HepG2 (cell line): Measurements from ENCODE around the gene UBR1. TPM values are rescaled to one million over a fixed set of nuclear protein-coding genes. Genes with fewer than 3 reads are reported as not detected.

Experiments
- ARID4A ChIP-seq: sonication (generic); formaldehyde crosslinking; IDR thresholded peaks from 2 replicates; pipeline ENCODE4 v1.5.0; 2020; ENCODE audit warnings: mild to moderate bottlenecking, missing genetic modification reagents, borderline replicate concordance
- ATF6 ChIP-seq: sonication (generic); formaldehyde crosslinking; conservative IDR thresholded peaks from 2 replicates; pipeline ENCODE4 v1.4.0; 2020; ENCODE audit warnings: missing genetic modification reagents
- IKZF5 ChIP-seq: IDR thresholded peaks from 2 replicates; pipeline ENCODE4 v1.6.1; 2018; ENCODE audit warnings: missing genetic modification reagents, mild to moderate bottlenecking, missing compliant biosample characterization
- ISX ChIP-seq: sonication (generic); formaldehyde crosslinking; conservative IDR thresholded peaks from 2 replicates; pipeline ENCODE4 v1.5.0; 2020; ENCODE audit warnings: missing genetic modification reagents
- JUNB ChIP-seq: sonication (generic); formaldehyde crosslinking; IDR thresholded peaks from 2 replicates; pipeline ENCODE4 v1.8.0; 2022; ENCODE audit warnings: missing genetic modification reagents, mild to moderate bottlenecking, borderline replicate concordance
- NR1H2 ChIP-seq: sonication (generic); formaldehyde crosslinking; IDR thresholded peaks from 2 replicates; pipeline ENCODE4 v1.8.1; 2022; ENCODE audit warnings: low read depth, missing genetic modification reagents, borderline replicate concordance
- ZBTB10 ChIP-seq: sonication (generic); formaldehyde crosslinking; IDR thresholded peaks from 2 replicates; pipeline ENCODE4 v1.4.0; 2020; ENCODE audit warnings: missing genetic modification reagents, borderline replicate concordance
- ZBTB4 ChIP-seq: sonication (generic); formaldehyde crosslinking; IDR thresholded peaks from 2 replicates; pipeline ENCODE4 v1.4.0; 2020; ENCODE audit warnings: missing genetic modification reagents, mild to moderate bottlenecking, borderline replicate concordance
- ZNF354B ChIP-seq: sonication (generic); formaldehyde crosslinking; IDR thresholded peaks from 2 replicates; pipeline ENCODE4 v1.8.0; 2022; ENCODE audit warnings: mild to moderate bottlenecking, missing genetic modification reagents
- ZNF484 ChIP-seq: sonication (generic); formaldehyde crosslinking; IDR thresholded peaks from 2 replicates; pipeline ENCODE4 v1.5.1; 2020; ENCODE audit warnings: mild to moderate bottlenecking, low read depth, missing genetic modification reagents, borderline replicate concordance
- ZSCAN5A ChIP-seq: sonication (generic); formaldehyde crosslinking; IDR thresholded peaks from 2 replicates; pipeline ENCODE4 v1.8.0; 2022; ENCODE audit warnings: mild to moderate bottlenecking, missing genetic modification reagents, borderline replicate concordance
- polyA plus RNA-seq, 8 experiments: library from polyadenylated mRNA; depleted of rRNA in 3 of 8; stranded (reverse) in 7 of 8; unstranded in 1 of 8; fragments of >200 nt; fragmentation: Illumina TruSeq in 4 of 8; extraction: Trizol in 4 of 8; gene quantifications; 2 replicates each; pipeline versions ENCODE4 v1.2.1 to v1.2.3, GENCODE V29; 2011 to 2016; ENCODE audit warnings: low read depth in 4 of 8, missing spikeins in 1 of 8, mixed read lengths in 1 of 8; ENCODE audit not compliant: insufficient read depth in 1 of 8
- total RNA-seq, 5 experiments: library from RNA; depleted of rRNA; stranded (reverse); fragments of >200 nt; fragmentation: Illumina TruSeq; extraction: Trizol; gene quantifications; 2 replicates each; pipeline ENCODE4 v1.2.3, GENCODE V29; 2016; ENCODE audit warnings: low read depth in 1 of 5

UBR1 gene
- total and polyA plus RNA-seq, 2 of the 13 experiments (the other 11 are each of a cell fraction or from before 2014, with no cell fraction given): 6.4 to 18.0 TPM

- TF ChIP-seq ATF6 (0 out of 2 replicates have a peak, but pooled peaks have one; percentile 36), JUNB (CRISPR knock-in tag) (no peak), ZBTB10 (CRISPR knock-in tag) (0 out of 2 replicates have a peak, but pooled peaks have one; percentile 21), ARID4A (CRISPR knock-in tag) (peak; percentile 85), ZNF484 (CRISPR knock-in tag) (no peak), ZBTB4 (CRISPR knock-in tag) (peak; percentile 46; the same call in 1 of the 2 replicates), ISX (no peak), ZSCAN5A (CRISPR knock-in tag) (no peak), IKZF5 (no peak; the same call in 1 of the 2 replicates), ZNF354B (CRISPR knock-in tag) (no peak), NR1H2 (0 out of 2 replicates have a peak, but pooled peaks have one; percentile 19)
Observed at GRCh38 chr15:43133430-43134156, 27.8 kb upstream of the UBR1 start, which contains the start of gene TMEM62 (continued).
